ENCODE data around the gene KLHL6.

DNA sequence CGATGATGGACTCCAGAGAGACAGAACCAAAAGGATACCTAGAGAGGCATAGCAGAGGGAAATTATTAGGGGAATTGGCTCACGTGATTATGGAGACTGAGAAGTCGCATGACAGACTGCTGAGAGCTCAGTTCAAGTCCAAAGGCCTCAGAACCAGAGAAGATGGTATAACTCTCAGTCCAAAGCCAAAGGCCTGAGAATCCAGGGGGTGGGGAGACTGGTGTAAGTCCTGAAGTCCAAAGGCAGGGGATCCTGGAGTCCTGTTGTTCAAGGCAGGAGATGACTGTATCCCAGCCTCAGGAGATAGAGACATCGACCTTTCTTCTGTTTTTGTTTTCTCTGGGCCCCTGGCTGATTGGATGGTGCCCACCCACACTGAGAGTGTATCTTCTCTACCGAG, 1.2 kb upstream of the KLHL6 start:
- TF ChIP-seq, protein P1, sequence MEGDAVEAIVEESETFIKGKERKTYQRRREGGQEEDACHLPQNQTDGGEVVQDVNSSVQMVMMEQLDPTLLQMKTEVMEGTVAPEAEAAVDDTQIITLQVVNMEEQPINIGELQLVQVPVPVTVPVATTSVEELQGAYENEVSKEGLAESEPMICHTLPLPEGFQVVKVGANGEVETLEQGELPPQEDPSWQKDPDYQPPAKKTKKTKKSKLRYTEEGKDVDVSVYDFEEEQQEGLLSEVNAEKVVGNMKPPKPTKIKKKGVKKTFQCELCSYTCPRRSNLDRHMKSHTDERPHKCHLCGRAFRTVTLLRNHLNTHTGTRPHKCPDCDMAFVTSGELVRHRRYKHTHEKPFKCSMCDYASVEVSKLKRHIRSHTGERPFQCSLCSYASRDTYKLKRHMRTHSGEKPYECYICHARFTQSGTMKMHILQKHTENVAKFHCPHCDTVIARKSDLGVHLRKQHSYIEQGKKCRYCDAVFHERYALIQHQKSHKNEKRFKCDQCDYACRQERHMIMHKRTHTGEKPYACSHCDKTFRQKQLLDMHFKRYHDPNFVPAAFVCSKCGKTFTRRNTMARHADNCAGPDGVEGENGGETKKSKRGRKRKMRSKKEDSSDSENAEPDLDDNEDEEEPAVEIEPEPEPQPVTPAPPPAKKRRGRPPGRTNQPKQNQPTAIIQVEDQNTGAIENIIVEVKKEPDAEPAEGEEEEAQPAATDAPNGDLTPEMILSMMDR (IDR thresholded peaks at IDR 0.05), result no peak
- no peak for TF ChIP-seq EP300 (IDR thresholded peaks at IDR 0.05)

Data from tibial nerve (tissue), 4 donors.